Peyer's patch (tissue), 4 donors: ENCODE data around the gene IRS1. TPM values are rescaled to one million over a fixed set of nuclear protein-coding genes. Genes with fewer than 3 reads are reported as not detected.

Experiments used
- DNase-seq, 3 donors: peaks; one replicate each; pipeline ENCODE4 v3.0.0-alpha.2; 2017 to 2019
- H3K27ac ChIP-seq, 4 donors: fragments of 200-600 bp; sonication (generic); one replicate each; pipeline ENCODE4 v1.5.1; 2016 to 2019
- H3K27me3 ChIP-seq, 2 donors: fragments of 200-600 bp; sonication (generic); one replicate each; pipeline ENCODE4 v1.5.1; 2019
- H3K36me3 ChIP-seq, 3 donors: fragments of 200-600 bp; sonication (generic); one replicate each; pipeline ENCODE4 v1.5.1; 2016 to 2019
- H3K4me1 ChIP-seq, 4 donors: fragments of 200-600 bp; sonication (generic); one replicate each; pipeline ENCODE4 v1.5.1; 2016 to 2019
- H3K4me3 ChIP-seq, 4 donors: fragments of 200-600 bp; sonication (generic); 1 replicate in 3 of 4; 2 replicates in 1 of 4; pipeline ENCODE4 v1.5.1; 2016 to 2019; ENCODE audit warnings: mild to moderate bottlenecking in 1 of 4
- H3K9me3 ChIP-seq, 4 donors: fragments of 200-600 bp; sonication (generic); one replicate each; pipeline ENCODE4 v1.5.1; 2016 to 2019; ENCODE audit warnings: mild to moderate bottlenecking in 1 of 4
- CTCF ChIP-seq, 6 experiments: fragments of 450-650 bp in 4 of 6; fragments of 200-600 bp in 2 of 6; sonication (generic) in 1 of 6; IDR thresholded peaks; one replicate each; pipeline ENCODE4 v1.5.1; 2017 to 2019; ENCODE audit warnings: antibody characterized with exemption in 6 of 6, mild to moderate bottlenecking in 3 of 6, moderate library complexity in 1 of 6
- POLR2A ChIP-seq, 2 donors: fragments of 450-650 bp; IDR thresholded peaks; one replicate each; pipeline ENCODE4 v1.5.1; 2017; ENCODE audit warnings: antibody characterized with exemption in 2 of 2, mild to moderate bottlenecking in 2 of 2, moderate library complexity in 2 of 2
- total RNA-seq, 4 donors: library from RNA; depleted of rRNA; stranded (reverse); fragments of >200 nt; gene quantifications; one replicate each; pipeline ENCODE4 v1.1.0, GENCODE V29; 2016

Gene IRS1
- total RNA-seq, 4 donors from 2014 or later: 8.3 to 67.7 (median 22.5) TPM

- no peak for TF ChIP-seq POLR2A (IDR thresholded peaks at IDR 0.05)
- no peak for TF ChIP-seq CTCF (IDR thresholded peaks at IDR 0.05)
- Histone ChIP-seq H3K27me3 (no peaks in the 10 kb centered on the region), H3K4me1 (peaks cover 0 to 10% (median 0%) of the 10 kb centered on the region in 4 donors), H3K27ac (no peak overlapping the region), H3K9me3 (no peaks in the 10 kb centered on the region), H3K36me3 (no peaks in the 10 kb centered on the region), H3K4me3 (no peak overlapping the region)
- DNase-seq: no peak
Observed at GRCh38 chr2:226766352-226767055, 33.1 kb downstream of the IRS1 start.

- Histone ChIP-seq H3K36me3 (no peaks in the 10 kb centered on the region), H3K9me3 (no peaks in the 10 kb centered on the region), H3K27me3 (no peaks in the 10 kb centered on the region), H3K4me3 (no peak overlapping the region), H3K27ac (no peak overlapping the region), H3K4me1 (peaks cover 0 to 12% (median 0%) of the 10 kb centered on the region in 4 donors)
- no peak for TF ChIP-seq CTCF (IDR thresholded peaks at IDR 0.05)
- TF ChIP-seq POLR2A (IDR thresholded peaks at IDR 0.05): no peak
- no peak for DNase-seq
Observed at GRCh38 chr2:226763320-226763719, 36.3 kb downstream of the IRS1 start.

DNA sequence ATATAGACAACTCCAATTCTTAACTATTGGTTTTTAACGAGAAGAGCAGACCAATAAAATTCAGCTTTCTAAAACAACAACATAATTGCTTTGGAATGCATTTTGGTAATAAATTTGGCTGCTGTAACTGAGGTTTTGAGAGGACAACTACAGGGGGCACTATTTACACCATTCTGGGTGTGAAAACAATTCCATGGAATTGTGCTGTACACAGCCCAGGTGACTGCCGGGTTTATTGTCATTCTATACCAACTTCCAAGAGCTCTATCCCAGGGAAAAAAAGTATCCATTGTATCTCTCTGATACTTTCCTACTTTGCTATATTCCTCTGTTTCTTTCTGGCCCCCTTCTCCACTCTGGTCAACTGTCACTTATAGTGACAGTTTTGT, 38.4 kb downstream of the IRS1 start:
- Histone ChIP-seq H3K9me3 (no peaks in the 10 kb centered on the region), H3K27me3 (no peaks in the 10 kb centered on the region), H3K4me3 (no peak overlapping the region), H3K27ac (peak overlapping the region in 1 of 4 donors; percentile 51), H3K4me1 (peaks cover 0 to 12% (median 0%) of the 10 kb centered on the region in 4 donors), H3K36me3 (no peaks in the 10 kb centered on the region)
- no peak for DNase-seq
- TF ChIP-seq POLR2A (IDR thresholded peaks at IDR 0.05) (no peak), CTCF (IDR thresholded peaks at IDR 0.05) (no peak)

GRCh38 chr2:226760412-226761194, 39.0 kb downstream of the IRS1 start:
- no peak overlapping the region for H3K4me3 ChIP-seq
- no peak for DNase-seq
- H3K36me3 ChIP-seq: no peaks in the 10 kb centered on the region
- no peaks in the 10 kb centered on the region for H3K27me3 ChIP-seq
- peaks cover 0 to 12% (median 0%) of the 10 kb centered on the region in 4 donors for H3K4me1 ChIP-seq
- H3K9me3 ChIP-seq: no peaks in the 10 kb centered on the region
- TF ChIP-seq CTCF (IDR thresholded peaks at IDR 0.05): no peak
- no peak for TF ChIP-seq POLR2A (IDR thresholded peaks at IDR 0.05)
- peak overlapping the region in 1 of 4 donors; percentile 51 for H3K27ac ChIP-seq

DNA sequence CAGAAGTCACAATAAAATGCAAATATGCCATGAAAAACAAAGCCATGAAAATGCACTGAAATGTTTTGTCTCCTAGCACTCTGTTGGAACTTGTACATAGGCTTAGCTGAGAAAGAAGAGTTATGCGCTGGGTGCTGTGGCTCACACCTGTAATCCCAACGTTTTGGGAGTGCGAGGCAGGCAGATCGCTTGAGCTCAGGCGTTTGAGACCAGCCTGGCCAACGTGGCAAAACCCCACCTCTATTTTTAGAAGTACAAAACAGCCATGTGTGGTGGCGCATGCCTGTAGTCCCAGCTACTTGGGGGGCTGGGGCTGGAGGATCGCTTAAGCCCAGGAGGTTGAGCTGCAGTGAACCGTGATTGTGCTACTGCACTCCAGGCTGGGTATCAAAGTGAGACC, 39.9 kb downstream of the IRS1 start:
- Histone ChIP-seq H3K9me3 (no peaks in the 10 kb centered on the region), H3K4me1 (peaks cover 0 to 12% (median 0%) of the 10 kb centered on the region in 4 donors), H3K27ac (peak overlapping the region in 1 of 4 donors; percentile 47), H3K36me3 (no peaks in the 10 kb centered on the region), H3K27me3 (no peaks in the 10 kb centered on the region), H3K4me3 (no peak overlapping the region)
- TF ChIP-seq POLR2A (IDR thresholded peaks at IDR 0.05) (no peak), CTCF (IDR thresholded peaks at IDR 0.05) (no peak)
- no peak for DNase-seq
